ENCODE results near the gene RPS13. TPM values are rescaled to one million over a fixed set of nuclear protein-coding genes. Genes with fewer than 3 reads are reported as not detected.

Gene RPS13
- total and polyA plus RNA-seq, 9 of the 15 experiments (the other 6 are each of a cell fraction or from before 2014, with no cell fraction given): 1,267 to 3,714 (median 1,762) TPM

DNA sequence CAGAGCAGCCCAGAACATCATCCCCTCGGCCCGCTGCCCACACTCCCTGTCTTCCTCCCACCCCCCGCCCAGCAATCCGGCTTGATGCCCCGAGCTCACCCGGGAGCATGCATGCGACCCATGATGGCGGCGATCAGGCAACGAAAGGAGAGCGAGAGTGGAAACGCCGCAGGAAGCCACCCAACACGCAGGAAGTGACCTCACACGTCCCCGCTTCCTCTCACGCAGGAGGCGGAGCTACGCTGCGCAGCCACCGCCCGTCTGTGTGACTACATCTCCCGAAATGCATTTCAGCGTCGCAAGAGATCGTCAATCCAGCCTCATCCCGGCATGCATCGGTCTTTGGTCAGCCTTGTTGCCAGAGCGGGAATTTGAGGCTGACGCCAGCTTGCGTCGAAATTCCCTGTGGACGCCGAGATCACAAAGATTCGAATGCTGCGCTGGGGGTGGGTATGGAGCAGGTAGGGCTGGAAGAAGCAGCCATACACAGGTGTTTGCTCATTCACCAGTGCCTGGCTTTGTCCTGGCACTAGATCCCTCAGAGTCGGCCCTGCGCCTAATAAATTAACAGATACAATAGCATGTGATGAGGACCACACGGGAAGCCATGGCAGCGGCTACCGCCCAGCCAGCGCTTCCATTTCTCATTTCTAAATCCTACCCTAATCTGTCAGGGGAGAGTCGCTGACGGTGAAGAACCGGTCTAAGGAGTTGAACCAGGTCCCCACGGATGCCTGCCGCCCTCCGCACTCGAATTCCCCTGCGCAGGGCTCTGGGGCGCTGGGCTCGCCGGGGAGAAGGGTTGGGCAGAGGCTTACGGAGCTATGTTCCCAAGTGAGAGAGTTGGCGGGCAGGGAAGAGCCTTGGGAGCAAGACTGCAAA lies at the start of gene RPS13 (continued):
- TF ChIP-seq, protein P1, sequence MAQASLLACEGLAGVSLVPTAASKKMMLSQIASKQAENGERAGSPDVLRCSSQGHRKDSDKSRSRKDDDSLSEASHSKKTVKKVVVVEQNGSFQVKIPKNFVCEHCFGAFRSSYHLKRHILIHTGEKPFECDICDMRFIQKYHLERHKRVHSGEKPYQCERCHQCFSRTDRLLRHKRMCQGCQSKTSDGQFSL (CRISPR knock-in tag; IDR thresholded peaks at IDR 0.05): no peak
- TF ChIP-seq, protein P1 (tag; IDR thresholded peaks at IDR 0.05): no peak
- TF ChIP-seq, protein P2, sequence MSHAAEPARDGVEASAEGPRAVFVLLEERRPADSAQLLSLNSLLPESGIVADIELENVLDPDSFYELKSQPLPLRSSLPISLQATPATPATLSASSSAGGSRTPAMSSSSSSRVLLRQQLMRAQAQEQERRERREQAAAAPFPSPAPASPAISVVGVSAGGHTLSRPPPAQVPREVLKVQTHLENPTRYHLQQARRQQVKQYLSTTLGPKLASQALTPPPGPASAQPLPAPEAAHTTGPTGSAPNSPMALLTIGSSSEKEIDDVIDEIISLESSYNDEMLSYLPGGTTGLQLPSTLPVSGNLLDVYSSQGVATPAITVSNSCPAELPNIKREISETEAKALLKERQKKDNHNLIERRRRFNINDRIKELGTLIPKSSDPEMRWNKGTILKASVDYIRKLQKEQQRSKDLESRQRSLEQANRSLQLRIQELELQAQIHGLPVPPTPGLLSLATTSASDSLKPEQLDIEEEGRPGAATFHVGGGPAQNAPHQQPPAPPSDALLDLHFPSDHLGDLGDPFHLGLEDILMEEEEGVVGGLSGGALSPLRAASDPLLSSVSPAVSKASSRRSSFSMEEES (CRISPR knock-in tag; IDR thresholded peaks at IDR 0.05): no peak
- TF ChIP-seq BRCA1 (IDR thresholded peaks at IDR 0.05) (no peak), BRCA1 (CRISPR knock-in tag; IDR thresholded peaks at IDR 0.05) (no peak), SRSF3 (IDR thresholded peaks at IDR 0.05; ENCODE audit: insufficient read depth, low read length) (0 out of 2 replicates have a peak, but pooled peaks have one; percentile 51), KDM4B (IDR thresholded peaks at IDR 0.05; ENCODE audit: borderline replicate concordance in 2 of 2, low read depth in 1 of 2) (peak in 1 of 2 experiments; percentile 66; a peak in 1 of 4 replicates), ZNF384 (IDR thresholded peaks at IDR 0.05; ENCODE audit: low read depth, low read length) (peak; percentile 31; the same call in 1 of the 2 replicates)
- TF ChIP-seq, protein P3, sequence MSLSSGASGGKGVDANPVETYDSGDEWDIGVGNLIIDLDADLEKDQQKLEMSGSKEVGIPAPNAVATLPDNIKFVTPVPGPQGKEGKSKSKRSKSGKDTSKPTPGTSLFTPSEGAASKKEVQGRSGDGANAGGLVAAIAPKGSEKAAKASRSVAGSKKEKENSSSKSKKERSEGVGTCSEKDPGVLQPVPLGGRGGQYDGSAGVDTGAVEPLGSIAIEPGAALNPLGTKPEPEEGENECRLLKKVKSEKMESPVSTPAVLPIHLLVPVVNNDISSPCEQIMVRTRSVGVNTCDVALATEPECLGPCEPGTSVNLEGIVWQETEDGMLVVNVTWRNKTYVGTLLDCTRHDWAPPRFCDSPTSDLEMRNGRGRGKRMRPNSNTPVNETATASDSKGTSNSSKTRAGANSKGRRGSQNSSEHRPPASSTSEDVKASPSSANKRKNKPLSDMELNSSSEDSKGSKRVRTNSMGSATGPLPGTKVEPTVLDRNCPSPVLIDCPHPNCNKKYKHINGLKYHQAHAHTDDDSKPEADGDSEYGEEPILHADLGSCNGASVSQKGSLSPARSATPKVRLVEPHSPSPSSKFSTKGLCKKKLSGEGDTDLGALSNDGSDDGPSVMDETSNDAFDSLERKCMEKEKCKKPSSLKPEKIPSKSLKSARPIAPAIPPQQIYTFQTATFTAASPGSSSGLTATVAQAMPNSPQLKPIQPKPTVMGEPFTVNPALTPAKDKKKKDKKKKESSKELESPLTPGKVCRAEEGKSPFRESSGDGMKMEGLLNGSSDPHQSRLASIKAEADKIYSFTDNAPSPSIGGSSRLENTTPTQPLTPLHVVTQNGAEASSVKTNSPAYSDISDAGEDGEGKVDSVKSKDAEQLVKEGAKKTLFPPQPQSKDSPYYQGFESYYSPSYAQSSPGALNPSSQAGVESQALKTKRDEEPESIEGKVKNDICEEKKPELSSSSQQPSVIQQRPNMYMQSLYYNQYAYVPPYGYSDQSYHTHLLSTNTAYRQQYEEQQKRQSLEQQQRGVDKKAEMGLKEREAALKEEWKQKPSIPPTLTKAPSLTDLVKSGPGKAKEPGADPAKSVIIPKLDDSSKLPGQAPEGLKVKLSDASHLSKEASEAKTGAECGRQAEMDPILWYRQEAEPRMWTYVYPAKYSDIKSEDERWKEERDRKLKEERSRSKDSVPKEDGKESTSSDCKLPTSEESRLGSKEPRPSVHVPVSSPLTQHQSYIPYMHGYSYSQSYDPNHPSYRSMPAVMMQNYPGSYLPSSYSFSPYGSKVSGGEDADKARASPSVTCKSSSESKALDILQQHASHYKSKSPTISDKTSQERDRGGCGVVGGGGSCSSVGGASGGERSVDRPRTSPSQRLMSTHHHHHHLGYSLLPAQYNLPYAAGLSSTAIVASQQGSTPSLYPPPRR (CRISPR knock-in tag; IDR thresholded peaks at IDR 0.05; ENCODE audit: borderline replicate concordance): peak; percentile 71; the same call in 1 of the 2 replicates
- TF ChIP-seq, protein P4, sequence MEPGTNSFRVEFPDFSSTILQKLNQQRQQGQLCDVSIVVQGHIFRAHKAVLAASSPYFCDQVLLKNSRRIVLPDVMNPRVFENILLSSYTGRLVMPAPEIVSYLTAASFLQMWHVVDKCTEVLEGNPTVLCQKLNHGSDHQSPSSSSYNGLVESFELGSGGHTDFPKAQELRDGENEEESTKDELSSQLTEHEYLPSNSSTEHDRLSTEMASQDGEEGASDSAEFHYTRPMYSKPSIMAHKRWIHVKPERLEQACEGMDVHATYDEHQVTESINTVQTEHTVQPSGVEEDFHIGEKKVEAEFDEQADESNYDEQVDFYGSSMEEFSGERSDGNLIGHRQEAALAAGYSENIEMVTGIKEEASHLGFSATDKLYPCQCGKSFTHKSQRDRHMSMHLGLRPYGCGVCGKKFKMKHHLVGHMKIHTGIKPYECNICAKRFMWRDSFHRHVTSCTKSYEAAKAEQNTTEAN (CRISPR knock-in tag; IDR thresholded peaks at IDR 0.05): peak; percentile 79; the same call in 1 of the 2 replicates
- TF ChIP-seq, protein P5, sequence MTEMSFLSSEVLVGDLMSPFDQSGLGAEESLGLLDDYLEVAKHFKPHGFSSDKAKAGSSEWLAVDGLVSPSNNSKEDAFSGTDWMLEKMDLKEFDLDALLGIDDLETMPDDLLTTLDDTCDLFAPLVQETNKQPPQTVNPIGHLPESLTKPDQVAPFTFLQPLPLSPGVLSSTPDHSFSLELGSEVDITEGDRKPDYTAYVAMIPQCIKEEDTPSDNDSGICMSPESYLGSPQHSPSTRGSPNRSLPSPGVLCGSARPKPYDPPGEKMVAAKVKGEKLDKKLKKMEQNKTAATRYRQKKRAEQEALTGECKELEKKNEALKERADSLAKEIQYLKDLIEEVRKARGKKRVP (CRISPR knock-in tag; IDR thresholded peaks at IDR 0.05): peak; percentile 89
- TF ChIP-seq, protein P6, sequence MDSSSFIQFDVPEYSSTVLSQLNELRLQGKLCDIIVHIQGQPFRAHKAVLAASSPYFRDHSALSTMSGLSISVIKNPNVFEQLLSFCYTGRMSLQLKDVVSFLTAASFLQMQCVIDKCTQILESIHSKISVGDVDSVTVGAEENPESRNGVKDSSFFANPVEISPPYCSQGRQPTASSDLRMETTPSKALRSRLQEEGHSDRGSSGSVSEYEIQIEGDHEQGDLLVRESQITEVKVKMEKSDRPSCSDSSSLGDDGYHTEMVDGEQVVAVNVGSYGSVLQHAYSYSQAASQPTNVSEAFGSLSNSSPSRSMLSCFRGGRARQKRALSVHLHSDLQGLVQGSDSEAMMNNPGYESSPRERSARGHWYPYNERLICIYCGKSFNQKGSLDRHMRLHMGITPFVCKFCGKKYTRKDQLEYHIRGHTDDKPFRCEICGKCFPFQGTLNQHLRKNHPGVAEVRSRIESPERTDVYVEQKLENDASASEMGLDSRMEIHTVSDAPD (CRISPR knock-in tag; IDR thresholded peaks at IDR 0.05): no peak
